Tibial nerve (tissue), 4 donors: ENCODE measurements around the gene IL17RD. TPM values are rescaled to one million over a fixed set of nuclear protein-coding genes. Genes with fewer than 3 reads are reported as not detected.

Source experiments
- DNase-seq, 2 donors: peaks; one replicate each; pipeline ENCODE4 v3.0.0-alpha.2; 2019; ENCODE audit warnings: low spot score in 2 of 2
- H3K27ac ChIP-seq, 4 donors: fragments of 200-600 bp; sonication (generic) in 3 of 4; one replicate each; pipeline ENCODE4 v1.5.1; 2017 to 2019; ENCODE audit warnings: mild to moderate bottlenecking in 1 of 4
- H3K27me3 ChIP-seq, 2 donors: fragments of 200-600 bp; sonication (generic) in 1 of 2; one replicate each; pipeline versions ENCODE4 v1.5.1 to v1.6.0; 2017 to 2019
- H3K36me3 ChIP-seq, 3 donors: fragments of 200-600 bp; sonication (generic); one replicate each; pipeline ENCODE4 v1.5.1; 2018 to 2019
- H3K4me1 ChIP-seq, 4 donors: fragments of 200-600 bp; sonication (generic) in 3 of 4; one replicate each; pipeline ENCODE4 v1.5.1; 2017 to 2019
- H3K4me3 ChIP-seq, 4 donors: fragments of 200-600 bp; sonication (generic) in 3 of 4; one replicate each; pipeline ENCODE4 v1.5.1; 2017 to 2019; ENCODE audit warnings: mild to moderate bottlenecking in 1 of 4, moderate library complexity in 1 of 4
- H3K9me3 ChIP-seq, 4 donors: fragments of 200-600 bp; sonication (generic) in 3 of 4; one replicate each; pipeline ENCODE4 v1.5.1; 2017 to 2019
- CTCF ChIP-seq, 5 experiments: fragments of 200-600 bp in 3 of 5; fragments of 450-650 bp in 2 of 5; sonication (generic) in 3 of 5; IDR thresholded peaks; one replicate each; pipeline ENCODE4 v1.5.1; 2016 to 2019; ENCODE audit warnings: antibody characterized with exemption in 5 of 5, mild to moderate bottlenecking in 3 of 5, moderate library complexity in 2 of 5
- EP300 ChIP-seq, 2 donors: sonication (generic); formaldehyde crosslinking; IDR thresholded peaks; one replicate each; pipeline ENCODE4 v1.6.1; 2017; ENCODE audit warnings: antibody characterized with exemption in 2 of 2, mild to moderate bottlenecking in 1 of 2
- POLR2A ChIP-seq, 2 donors: fragments of 450-650 bp; IDR thresholded peaks; one replicate each; pipeline ENCODE4 v1.6.1; 2017; ENCODE audit warnings: antibody characterized with exemption in 2 of 2, mild to moderate bottlenecking in 2 of 2, moderate library complexity in 2 of 2
- WGBS, 2 donors: methylation state at CpG; one replicate each; pipeline ENCODE4 v1.1.5; 2018; 5-methylcytosine and 5-hydroxymethylcytosine counted together
- total RNA-seq, 4 donors: library from RNA; depleted of rRNA; stranded (reverse); fragments of >200 nt; gene quantifications; one replicate each; pipeline ENCODE4 v1.1.0, GENCODE V29; 2016

IL17RD gene
- total RNA-seq, 4 donors from 2014 or later: 9.8 to 13.8 (median 10.1) TPM

DNA sequence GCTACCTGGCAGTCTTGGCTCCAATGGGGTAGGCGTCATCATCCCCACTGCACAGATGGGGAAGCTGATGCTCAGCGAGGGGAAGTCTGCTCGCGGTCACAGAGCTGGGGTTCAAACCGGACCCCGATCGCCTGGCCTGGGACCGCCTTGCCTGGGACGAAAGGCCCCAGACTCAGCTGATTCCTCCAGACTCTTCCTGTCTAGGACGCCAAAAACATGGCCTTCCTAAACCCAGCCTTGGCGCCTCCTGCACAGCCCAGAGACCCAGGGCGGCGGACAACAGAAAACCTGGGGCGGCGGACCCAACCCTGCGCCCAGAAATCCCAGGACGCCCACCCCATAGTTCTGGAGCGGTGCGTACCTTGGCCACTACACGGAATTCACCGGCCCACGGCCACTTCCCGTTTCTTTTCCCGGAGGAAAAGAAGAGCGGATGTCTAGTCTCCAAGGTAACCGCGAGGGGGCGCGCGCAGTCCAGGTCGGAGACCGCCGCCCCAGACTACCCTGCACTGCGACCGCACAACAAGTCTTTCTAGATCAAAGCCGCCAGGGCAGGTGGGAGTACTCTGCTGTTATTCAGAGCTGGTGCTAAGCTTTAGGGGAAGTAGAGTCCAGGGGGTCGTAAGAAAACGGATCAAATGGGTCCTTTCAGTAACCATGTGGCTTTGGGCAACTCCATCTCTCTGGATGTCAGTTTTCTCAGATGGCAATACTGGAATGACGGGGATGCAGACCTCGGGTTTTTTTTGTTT lies 4.9 kb upstream of the IL17RD start:
- Histone ChIP-seq H3K4me1 (peaks cover 0 to 17% (median 0%) of the 10 kb centered on the region in 4 donors), H3K27ac (no peak overlapping the region), H3K27me3 (no peaks in the 10 kb centered on the region), H3K9me3 (no peaks in the 10 kb centered on the region), H3K4me3 (peak overlapping the region; percentile 10 to 51 (median 40)), H3K36me3 (no peaks in the 10 kb centered on the region)
- DNase-seq: peak in 1 of 2 donors; percentile 46
- TF ChIP-seq CTCF (IDR thresholded peaks at IDR 0.05): peak; percentile 77 to 89 (median 85)
- TF ChIP-seq EP300 (IDR thresholded peaks at IDR 0.05): peak in 1 of 2 donors; percentile 11
- TF ChIP-seq POLR2A (IDR thresholded peaks at IDR 0.05): no peak
- 10 to 14% methylated on average over 13 to 39 of the region's 40 CpGs for WGBS, 2 donors

DNA sequence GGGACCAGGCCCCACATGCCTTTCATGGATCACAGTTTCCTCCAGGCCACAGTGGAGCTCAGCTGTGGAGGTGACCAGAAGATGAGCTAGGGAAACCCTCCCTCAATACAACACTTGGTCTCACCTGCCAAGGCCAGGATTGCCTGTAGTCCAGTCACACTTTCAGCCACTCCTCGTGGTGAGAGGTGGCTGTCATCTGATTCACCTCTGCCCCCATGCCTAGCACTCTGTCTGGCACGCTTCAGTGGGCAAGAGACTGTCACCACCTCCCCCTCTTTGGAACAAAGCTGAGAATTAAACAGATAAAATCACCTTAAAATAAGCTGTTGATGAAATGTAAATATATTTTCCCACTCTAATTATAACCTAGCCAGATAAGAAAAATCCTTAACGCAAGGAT lies 4.0 kb upstream of the IL17RD start:
- TF ChIP-seq EP300 (IDR thresholded peaks at IDR 0.05) (no peak), POLR2A (IDR thresholded peaks at IDR 0.05) (no peak), CTCF (IDR thresholded peaks at IDR 0.05) (no peak)
- Histone ChIP-seq H3K4me1 (peaks cover 0 to 23% (median 3%) of the 10 kb centered on the region in 4 donors), H3K27ac (no peak overlapping the region), H3K4me3 (no peak overlapping the region), H3K36me3 (no peaks in the 10 kb centered on the region), H3K27me3 (no peaks in the 10 kb centered on the region), H3K9me3 (no peaks in the 10 kb centered on the region)
- no peak for DNase-seq
- WGBS, 2 donors: 73 to 76% methylated on average over 3 of the region's 3 CpGs

- Histone ChIP-seq H3K27ac (no peak overlapping the region), H3K4me1 (peaks cover 0 to 32% (median 3%) of the 10 kb centered on the region in 4 donors), H3K27me3 (no peaks in the 10 kb centered on the region), H3K36me3 (no peaks in the 10 kb centered on the region), H3K9me3 (no peaks in the 10 kb centered on the region), H3K4me3 (no peak overlapping the region)
- WGBS, 2 donors: 40 to 48% methylated on average over 2 of the region's 2 CpGs
- DNase-seq: no peak
- TF ChIP-seq POLR2A (IDR thresholded peaks at IDR 0.05) (no peak), EP300 (IDR thresholded peaks at IDR 0.05) (no peak), CTCF (IDR thresholded peaks at IDR 0.05) (no peak)
Observed at GRCh38 chr3:57168151-57168550, 3.0 kb upstream of the IL17RD start.

DNA sequence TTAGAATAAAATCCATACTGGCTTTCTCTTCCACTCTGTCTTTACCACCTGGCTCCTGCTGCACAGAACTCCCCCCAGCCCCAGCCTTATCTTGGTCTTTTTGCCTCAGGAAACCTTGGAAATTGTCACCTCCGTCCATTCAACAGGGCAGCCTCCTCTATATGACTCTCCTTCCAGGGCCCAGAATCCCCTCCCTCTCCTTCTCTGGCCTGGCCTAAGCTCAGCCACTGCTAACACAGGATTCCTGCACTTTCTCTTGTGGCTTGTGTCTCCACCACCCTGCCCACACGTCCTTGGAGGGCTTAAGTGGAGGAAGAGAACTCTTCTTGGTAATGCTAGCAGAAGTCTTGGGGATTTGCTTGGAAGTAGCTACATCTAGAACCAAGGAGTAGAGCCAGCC lies 1.5 kb upstream of the IL17RD start:
- no peak for DNase-seq
- WGBS, 2 donors: 67 to 73% methylated on average over 2 of the region's 2 CpGs
- Histone ChIP-seq H3K4me1 (peaks cover 0 to 46% (median 3%) of the 10 kb centered on the region in 4 donors), H3K27ac (no peak overlapping the region), H3K27me3 (no peaks in the 10 kb centered on the region), H3K4me3 (no peak overlapping the region), H3K9me3 (no peaks in the 10 kb centered on the region), H3K36me3 (no peaks in the 10 kb centered on the region)
- no peak for TF ChIP-seq CTCF (IDR thresholded peaks at IDR 0.05)
- TF ChIP-seq POLR2A (IDR thresholded peaks at IDR 0.05): no peak
- no peak for TF ChIP-seq EP300 (IDR thresholded peaks at IDR 0.05)

DNA sequence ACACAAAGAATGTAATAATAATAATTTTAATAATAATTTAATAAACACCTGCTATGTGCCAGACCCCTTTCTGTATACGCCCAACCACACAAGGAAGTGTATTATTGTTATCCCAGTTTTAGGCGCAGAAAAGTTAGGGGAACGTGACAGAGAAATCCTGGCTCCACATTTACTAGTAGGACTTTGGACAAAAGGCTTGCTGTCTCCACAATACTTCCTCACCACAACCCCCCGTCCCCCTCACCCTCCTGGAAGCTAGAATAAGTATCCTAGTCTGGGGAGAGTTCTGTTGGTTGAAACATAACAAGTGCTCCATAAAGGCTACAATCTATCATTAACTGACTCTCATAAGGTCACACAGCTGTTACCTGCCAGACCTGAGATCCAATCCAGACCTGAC lies 488 bp upstream of the IL17RD start:
- Histone ChIP-seq H3K27me3 (no peaks in the 10 kb centered on the region), H3K27ac (no peak overlapping the region), H3K36me3 (no peaks in the 10 kb centered on the region), H3K4me1 (peaks cover 0 to 56% (median 5%) of the 10 kb centered on the region in 4 donors), H3K4me3 (peak overlapping the region in 2 of 4 donors; percentile 86 to 90), H3K9me3 (no peaks in the 10 kb centered on the region)
- no peak for DNase-seq
- 9 to 14% methylated on average over 4 of the region's 4 CpGs for WGBS, 2 donors
- TF ChIP-seq EP300 (IDR thresholded peaks at IDR 0.05): no peak
- no peak for TF ChIP-seq CTCF (IDR thresholded peaks at IDR 0.05)
- no peak for TF ChIP-seq POLR2A (IDR thresholded peaks at IDR 0.05)
